ENCODE data around the gene HLA-DQB1.
"Not testable (repeated sequence)": the region's sequence is repeated elsewhere in the genome, so short reads cannot be mapped to it uniquely, and the experiment has no call there.

Gene HLA-DQB1

GRCh38 chr6:32674123-32674522 lies 7.7 kb upstream of the HLA-DQB1 start:
- H3K36me3 Mint-ChIP-seq (ENCODE audit: low read depth): peaks cover 25% of the 10 kb centered on the region
- peaks cover 29% of the 10 kb centered on the region for H3K4me1 Mint-ChIP-seq (ENCODE audit: low read depth)
- H3K27ac Mint-ChIP-seq; H3K4me3 Mint-ChIP-seq; intact Hi-C loops (cut with micrococcal nuclease); H3K27me3 Mint-ChIP-seq: not testable (repeated sequence)
- H3K9me3 Mint-ChIP-seq: peaks cover 66% of the 10 kb centered on the region

GRCh38 chr6:32671908-32672307 lies 5.5 kb upstream of the HLA-DQB1 start:
- Mint-ChIP-seq H3K36me3 (ENCODE audit: low read depth) (peaks cover 20% of the 10 kb centered on the region), H3K4me1 (ENCODE audit: low read depth) (peaks cover 42% of the 10 kb centered on the region), H3K9me3 (peaks cover 44% of the 10 kb centered on the region)
- H3K27ac Mint-ChIP-seq; H3K4me3 Mint-ChIP-seq; intact Hi-C loops (cut with micrococcal nuclease); H3K27me3 Mint-ChIP-seq: not testable (repeated sequence)

GRCh38 chr6:32669893-32670292 lies 3.4 kb upstream of the HLA-DQB1 start:
- H3K27me3 Mint-ChIP-seq: no peaks in the 10 kb centered on the region
- intact Hi-C loops (cut with micrococcal nuclease): loop anchor here (2.0 to 5.0 kb wide), 2 partner anchors 21 to 233 kb away; partner anchors contain the start of gene HLA-DRA
- H3K4me3 Mint-ChIP-seq: no peak overlapping the region

GRCh38 chr6:32669240-32669639 lies 2.8 kb upstream of the HLA-DQB1 start:
- intact Hi-C loops (cut with micrococcal nuclease): loop anchor here (2.0 to 5.0 kb wide), 2 partner anchors 22 to 232 kb away; partner anchors contain the start of gene HLA-DRA
- H3K4me3 Mint-ChIP-seq: no peak overlapping the region
- H3K4me1 Mint-ChIP-seq (ENCODE audit: low read depth): peaks cover 46% of the 10 kb centered on the region
- H3K36me3 Mint-ChIP-seq (ENCODE audit: low read depth): peaks cover 38% of the 10 kb centered on the region
- H3K27ac Mint-ChIP-seq: peak overlapping the region; percentile 100
- H3K27me3 Mint-ChIP-seq: no peaks in the 10 kb centered on the region
- H3K9me3 Mint-ChIP-seq: peaks cover 28% of the 10 kb centered on the region

More at GRCh38 chr6:32669893-32670292, 3.4 kb upstream of the HLA-DQB1 start:
- H3K9me3 Mint-ChIP-seq: peaks cover 35% of the 10 kb centered on the region
- peaks cover 46% of the 10 kb centered on the region for H3K4me1 Mint-ChIP-seq (ENCODE audit: low read depth)
- peak overlapping the region; percentile 100 for H3K27ac Mint-ChIP-seq
- peaks cover 33% of the 10 kb centered on the region for H3K36me3 Mint-ChIP-seq (ENCODE audit: low read depth)

GRCh38 chr6:32668226-32668747 lies 1.8 kb upstream of the HLA-DQB1 start:
- Mint-ChIP-seq H3K9me3 (peaks cover 19% of the 10 kb centered on the region), H3K4me3 (peak overlapping the region; percentile 44), H3K36me3 (ENCODE audit: low read depth) (peaks cover 36% of the 10 kb centered on the region), H3K4me1 (ENCODE audit: low read depth) (peaks cover 49% of the 10 kb centered on the region), H3K27ac (peak overlapping the region; percentile 100), H3K27me3 (no peaks in the 10 kb centered on the region)
- intact Hi-C loops (cut with micrococcal nuclease): loop anchor here (2.0 to 5.0 kb wide), 2 partner anchors 23 to 231 kb away; partner anchors contain the start of gene HLA-DRA

- intact Hi-C loops (cut with micrococcal nuclease): loop anchor here (5.0 kb wide), 1 partner anchor 228 kb away; the partner anchor contains the start of gene HLA-DRA
- peaks cover 63% of the 10 kb centered on the region for H3K4me1 Mint-ChIP-seq (ENCODE audit: low read depth)
- peaks cover 55% of the 10 kb centered on the region for H3K36me3 Mint-ChIP-seq (ENCODE audit: low read depth)
- H3K4me3 Mint-ChIP-seq: peak overlapping the region; percentile 92
- peak overlapping the region; percentile 100 for H3K27ac Mint-ChIP-seq
- no peaks in the 10 kb centered on the region for H3K9me3 Mint-ChIP-seq
- no peaks in the 10 kb centered on the region for H3K27me3 Mint-ChIP-seq
Measured at GRCh38 chr6:32665661-32666060, 796 bp downstream of the HLA-DQB1 start.

GRCh38 chr6:32664827-32665362 lies 1.6 kb downstream of the HLA-DQB1 start:
- no peaks in the 10 kb centered on the region for H3K27me3 Mint-ChIP-seq
- peaks cover 62% of the 10 kb centered on the region for H3K36me3 Mint-ChIP-seq (ENCODE audit: low read depth)
- peaks cover 63% of the 10 kb centered on the region for H3K4me1 Mint-ChIP-seq (ENCODE audit: low read depth)
- peak overlapping the region; percentile 100 for H3K27ac Mint-ChIP-seq
- peak overlapping the region; percentile 92 for H3K4me3 Mint-ChIP-seq
- intact Hi-C loops (cut with micrococcal nuclease): loop anchor here (5.0 kb wide), 1 partner anchor 228 kb away; the partner anchor contains the start of gene HLA-DRA
- H3K9me3 Mint-ChIP-seq: no peaks in the 10 kb centered on the region

GRCh38 chr6:32664354-32664753 lies 2.1 kb downstream of the HLA-DQB1 start:
- H3K36me3 Mint-ChIP-seq (ENCODE audit: low read depth): peaks cover 68% of the 10 kb centered on the region
- H3K9me3 Mint-ChIP-seq: no peaks in the 10 kb centered on the region
- H3K4me1 Mint-ChIP-seq (ENCODE audit: low read depth): peaks cover 63% of the 10 kb centered on the region
- intact Hi-C loops (cut with micrococcal nuclease): no loop called here
- peak overlapping the region; percentile 92 for H3K4me3 Mint-ChIP-seq
- H3K27ac Mint-ChIP-seq: peak overlapping the region; percentile 100
- H3K27me3 Mint-ChIP-seq: no peaks in the 10 kb centered on the region

- intact Hi-C loops (cut with micrococcal nuclease): no loop called here
- peaks cover 83% of the 10 kb centered on the region for H3K36me3 Mint-ChIP-seq (ENCODE audit: low read depth)
- peak overlapping the region; percentile 71 for H3K4me3 Mint-ChIP-seq
- H3K27ac Mint-ChIP-seq: peak overlapping the region; percentile 74
- H3K9me3 Mint-ChIP-seq: no peaks in the 10 kb centered on the region
- peaks cover 62% of the 10 kb centered on the region for H3K4me1 Mint-ChIP-seq (ENCODE audit: low read depth)
- no peaks in the 10 kb centered on the region for H3K27me3 Mint-ChIP-seq
Measured at GRCh38 chr6:32662836-32663235, 3.6 kb downstream of the HLA-DQB1 start.

GRCh38 chr6:32662099-32662498 lies 4.4 kb downstream of the HLA-DQB1 start:
- Mint-ChIP-seq H3K27ac (peak overlapping the region; percentile 30), H3K4me3 (peak overlapping the region; percentile 56), H3K9me3 (no peaks in the 10 kb centered on the region), H3K4me1 (ENCODE audit: low read depth) (peaks cover 57% of the 10 kb centered on the region), H3K27me3 (no peaks in the 10 kb centered on the region), H3K36me3 (ENCODE audit: low read depth) (peaks cover 83% of the 10 kb centered on the region)
- intact Hi-C loops (cut with micrococcal nuclease): no loop called here

GRCh38 chr6:32659856-32660595 lies 6.4 kb downstream of the HLA-DQB1 start:
- Mint-ChIP-seq H3K9me3 (no peaks in the 10 kb centered on the region), H3K4me1 (ENCODE audit: low read depth) (peaks cover 53% of the 10 kb centered on the region), H3K4me3 (peak overlapping the region; percentile 56), H3K27me3 (no peaks in the 10 kb centered on the region), H3K27ac (peak overlapping the region; percentile 62), H3K36me3 (ENCODE audit: low read depth) (peaks cover 72% of the 10 kb centered on the region)
- intact Hi-C loops (cut with micrococcal nuclease): no loop called here

- Mint-ChIP-seq H3K27ac (peak overlapping the region; percentile 54), H3K4me3 (peak overlapping the region; percentile 11), H3K9me3 (no peaks in the 10 kb centered on the region), H3K4me1 (ENCODE audit: low read depth) (peaks cover 51% of the 10 kb centered on the region), H3K36me3 (ENCODE audit: low read depth) (peaks cover 68% of the 10 kb centered on the region), H3K27me3 (no peaks in the 10 kb centered on the region)
- intact Hi-C loops (cut with micrococcal nuclease): no loop called here
Measured at GRCh38 chr6:32658268-32658897, 8.1 kb downstream of the HLA-DQB1 start.

GRCh38 chr6:32657819-32658218 lies 8.6 kb downstream of the HLA-DQB1 start:
- H3K4me3 Mint-ChIP-seq; intact Hi-C loops (cut with micrococcal nuclease); H3K27me3 Mint-ChIP-seq; H3K9me3 Mint-ChIP-seq: not testable (repeated sequence)
- H3K36me3 Mint-ChIP-seq (ENCODE audit: low read depth): peaks cover 63% of the 10 kb centered on the region
- H3K4me1 Mint-ChIP-seq (ENCODE audit: low read depth): peaks cover 45% of the 10 kb centered on the region
- peak overlapping the region; percentile 54 for H3K27ac Mint-ChIP-seq

- H3K27me3 Mint-ChIP-seq; H3K9me3 Mint-ChIP-seq; H3K27ac Mint-ChIP-seq; intact Hi-C loops (cut with micrococcal nuclease); H3K4me3 Mint-ChIP-seq: not testable (repeated sequence)
- H3K4me1 Mint-ChIP-seq (ENCODE audit: low read depth): peaks cover 41% of the 10 kb centered on the region
- H3K36me3 Mint-ChIP-seq (ENCODE audit: low read depth): peaks cover 58% of the 10 kb centered on the region
Measured at GRCh38 chr6:32657329-32657728, 9.1 kb downstream of the HLA-DQB1 start.

Data from dendritic cell treated with granulocyte-macrophage colony-stimulating factor and Interleukin-4, amounts not matched to agents 40 ng/mL and 50 ng/mL, for 4 days (primary cell).